Neural progenitor cell (in vitro differentiated cells): Measurements from ENCODE around the gene PRAC2. TPM values are rescaled to one million over a fixed set of nuclear protein-coding genes. Genes with fewer than 3 reads are reported as not detected.

ENCODE experiments used
- DNase-seq: peaks from one replicate; pipeline ENCODE4 v3.0.0-alpha.2; 2016; ENCODE audit warnings: low spot score
- H2AFZ ChIP-seq: fragments of 200-600 bp; sonication (generic); replicated peaks from 2 replicates; pipeline ENCODE4 v1.6.1; 2016; ENCODE audit warnings: antibody characterized with exemption
- H3F3A ChIP-seq: fragments of 200-600 bp; sonication (generic); 2 replicates; pipeline ENCODE4 v1.6.1; 2016; ENCODE audit warnings: antibody characterized with exemption, low read depth
- H3K27ac ChIP-seq: fragments of 200-600 bp; sonication (generic); 2 replicates; pipeline ENCODE4 v1.5.1; 2016; ENCODE audit warnings: mild to moderate bottlenecking
- H3K27me3 ChIP-seq: fragments of 200-600 bp; sonication (generic); 2 replicates; pipeline ENCODE4 v1.6.1; 2016; ENCODE audit warnings: mild to moderate bottlenecking, moderate library complexity
- H3K36me3 ChIP-seq: fragments of 200-600 bp; sonication (generic); 2 replicates; pipeline ENCODE4 v1.5.1; 2016
- H3K4me1 ChIP-seq: fragments of 200-600 bp; sonication (generic); 2 replicates; pipeline ENCODE4 v1.6.1; 2016; ENCODE audit warnings: mixed run types
- H3K4me2 ChIP-seq: fragments of 200-600 bp; sonication (generic); 2 replicates; pipeline ENCODE4 v1.6.1; 2016
- H3K4me3 ChIP-seq: fragments of 200-600 bp; sonication (generic); 2 replicates; pipeline ENCODE4 v1.5.1; 2016
- H3K79me2 ChIP-seq: fragments of 200-600 bp; sonication (generic); 2 replicates; pipeline ENCODE4 v1.6.1; 2016; ENCODE audit warnings: low read depth
- H3K9ac ChIP-seq: fragments of 200-600 bp; sonication (generic); 2 replicates; pipeline ENCODE4 v1.6.1; 2016
- H3K9me3 ChIP-seq: fragments of 200-600 bp; sonication (generic); 2 replicates; pipeline ENCODE4 v1.5.1; 2016; ENCODE audit warnings: low read depth
- H4K20me1 ChIP-seq: fragments of 200-600 bp; sonication (generic); 2 replicates; pipeline ENCODE4 v1.6.1; 2016; ENCODE audit warnings: low read depth
- H3K27ac Mint-ChIP-seq: 3 replicates; pipeline ENCODE4 v1.8.0; 2021; ENCODE audit warnings: mixed read lengths
- H3K27me3 Mint-ChIP-seq: 2 replicates; pipeline ENCODE4 v1.8.0; 2022; ENCODE audit warnings: low read depth, mild to moderate bottlenecking, inconsistent platforms, moderate library complexity, mixed read lengths; ENCODE audit not compliant: insufficient read depth
- H3K36me3 Mint-ChIP-seq: 3 replicates; pipeline ENCODE4 v1.8.0; 2021; ENCODE audit warnings: mixed read lengths
- H3K4me1 Mint-ChIP-seq: 3 replicates; pipeline ENCODE4 v1.8.0; 2021; ENCODE audit warnings: mixed read lengths
- H3K4me3 Mint-ChIP-seq: 3 replicates; pipeline ENCODE4 v1.8.0; 2021; ENCODE audit warnings: mild to moderate bottlenecking, moderate library complexity, mixed read lengths
- H3K9me3 Mint-ChIP-seq: 3 replicates; pipeline ENCODE4 v1.8.0; 2020; ENCODE audit warnings: mixed read lengths
- CTCF ChIP-seq: fragments of 200-600 bp; sonication (generic); IDR thresholded peaks from 2 replicates; pipeline ENCODE4 v1.5.1; 2017; ENCODE audit warnings: antibody characterized with exemption, mild to moderate bottlenecking
- EZH2 ChIP-seq: fragments of 200-600 bp; sonication (generic); IDR thresholded peaks from 2 replicates; pipeline ENCODE4 v1.6.1; 2017; ENCODE audit warnings: antibody characterized with exemption, mild to moderate bottlenecking, moderate library complexity
- EZH2phosphoT487 ChIP-seq: fragments of 200-600 bp; sonication (generic); IDR thresholded peaks from 2 replicates; pipeline ENCODE4 v1.6.1; 2017; ENCODE audit warnings: antibody characterized with exemption
- total RNA-seq: library from RNA; depleted of rRNA; stranded (reverse); fragments of >200 nt; gene quantifications from 2 replicates; pipeline ENCODE4 v1.2.3, GENCODE V29; 2015; ENCODE audit warnings: low replicate concordance

PRAC2 gene
- total RNA-seq, 1 donor from 2014 or later = not detected

GRCh38 chr17:48738803-48739526 is 16.0 kb downstream of the PRAC2 start:
- no peak overlapping the region for H3K4me3 ChIP-seq
- H2AFZ ChIP-seq = no peak overlapping the region
- no peaks in the 10 kb centered on the region for H3K4me1 ChIP-seq
- H3K4me1 Mint-ChIP-seq = no peaks in the 10 kb centered on the region
- peak; percentile 47 for DNase-seq
- no peaks in the 10 kb centered on the region for H3F3A ChIP-seq
- H4K20me1 ChIP-seq = peaks cover 55% of the 10 kb centered on the region
- no peaks in the 10 kb centered on the region for H3K36me3 Mint-ChIP-seq
- H3K9ac ChIP-seq = no peak overlapping the region
- no peaks in the 10 kb centered on the region for H3K9me3 ChIP-seq
- H3K27ac ChIP-seq = no peak overlapping the region
- peaks cover 100% of the 10 kb centered on the region for H3K27me3 ChIP-seq
- H3K36me3 ChIP-seq = no peaks in the 10 kb centered on the region
- H3K27me3 Mint-ChIP-seq = peaks cover 97% of the 10 kb centered on the region
- no peak overlapping the region for H3K27ac Mint-ChIP-seq
- H3K9me3 Mint-ChIP-seq = peaks cover 9% of the 10 kb centered on the region
- H3K79me2 ChIP-seq = no peaks in the 10 kb centered on the region
- no peak overlapping the region for H3K4me3 Mint-ChIP-seq
- TF ChIP-seq EZH2phosphoT487 (peak; percentile 93), CTCF (no peak), EZH2 (peak; percentile 89)
- H3K4me2 ChIP-seq = no peak overlapping the region

- TF ChIP-seq EZH2 (no peak), CTCF (no peak), EZH2phosphoT487 (no peak)
- Histone ChIP-seq H3K36me3 (no peaks in the 10 kb centered on the region), H4K20me1 (peaks cover 56% of the 10 kb centered on the region), H3K4me1 (no peaks in the 10 kb centered on the region), H3K27me3 (peaks cover 100% of the 10 kb centered on the region), H3K9me3 (no peaks in the 10 kb centered on the region), H2AFZ (no peak overlapping the region), H3K9ac (no peak overlapping the region), H3K79me2 (no peaks in the 10 kb centered on the region), H3K4me3 (no peak overlapping the region), H3K4me2 (no peak overlapping the region), H3F3A (no peaks in the 10 kb centered on the region), H3K27ac (no peak overlapping the region)
- Mint-ChIP-seq H3K36me3 (no peaks in the 10 kb centered on the region), H3K4me3 (no peak overlapping the region), H3K4me1 (no peaks in the 10 kb centered on the region), H3K9me3 (peaks cover 9% of the 10 kb centered on the region), H3K27me3 (peaks cover 95% of the 10 kb centered on the region), H3K27ac (no peak overlapping the region)
- no peak for DNase-seq
Measured at GRCh38 chr17:48740537-48740936, 17.6 kb downstream of the PRAC2 start.

- Histone ChIP-seq H3K4me2 (no peak overlapping the region), H3K4me1 (no peaks in the 10 kb centered on the region), H4K20me1 (peaks cover 84% of the 10 kb centered on the region), H2AFZ (no peak overlapping the region), H3K27ac (no peak overlapping the region), H3K27me3 (peaks cover 100% of the 10 kb centered on the region), H3K79me2 (no peaks in the 10 kb centered on the region), H3K4me3 (no peak overlapping the region), H3F3A (no peaks in the 10 kb centered on the region), H3K9ac (no peak overlapping the region), H3K9me3 (no peaks in the 10 kb centered on the region), H3K36me3 (no peaks in the 10 kb centered on the region)
- no peaks in the 10 kb centered on the region for H3K36me3 Mint-ChIP-seq
- H3K27ac Mint-ChIP-seq = no peak overlapping the region
- H3K4me1 Mint-ChIP-seq = no peaks in the 10 kb centered on the region
- peak overlapping the region; percentile 33 for H3K4me3 Mint-ChIP-seq
- TF ChIP-seq CTCF = no peak
- peak; percentile 29 for TF ChIP-seq EZH2
- TF ChIP-seq EZH2phosphoT487 = peak; percentile 20
- H3K9me3 Mint-ChIP-seq = peaks cover 10% of the 10 kb centered on the region
- DNase-seq = peak; percentile 35
- peaks cover 93% of the 10 kb centered on the region for H3K27me3 Mint-ChIP-seq
Measured at GRCh38 chr17:48745381-48746275, 22.6 kb downstream of the PRAC2 start.
